OCI-LY1 (cell line): Measurements from ENCODE around the gene RHBG.

Source experiments
- H2AFZ ChIP-seq: fragments of 200-600 bp; sonication (generic), shearing (Covaris generic); 2 replicates; pipeline ENCODE4 v1.6.0; 2014; ENCODE audit warnings: antibody characterized with exemption, mild to moderate bottlenecking, low read length
- H3F3A ChIP-seq: fragments of 200-600 bp; sonication (generic), shearing (Covaris generic); 2 replicates; pipeline ENCODE4 v1.6.0; 2014; ENCODE audit warnings: mild to moderate bottlenecking, antibody characterized with exemption, low read length, moderate library complexity; ENCODE audit not compliant: insufficient read depth
- H3K27ac ChIP-seq: fragments of 200-600 bp; sonication (generic); 2 replicates; pipeline ENCODE4 v1.5.1; 2014; ENCODE audit warnings: low read length, mixed run types, mild to moderate bottlenecking, low read depth; ENCODE audit not compliant: poor library complexity, severe bottlenecking
- H3K27me3 ChIP-seq: fragments of 200-600 bp; sonication (generic); 2 replicates; pipeline ENCODE4 v1.6.0; 2014; ENCODE audit warnings: antibody characterized with exemption, mild to moderate bottlenecking, low read length, moderate library complexity; ENCODE audit not compliant: insufficient read depth
- H3K36me3 ChIP-seq: fragments of 200-600 bp; sonication (generic); 2 replicates; pipeline ENCODE4 v1.6.1; 2014; ENCODE audit warnings: mild to moderate bottlenecking, antibody characterized with exemption, low read length, moderate library complexity, mixed read lengths; ENCODE audit not compliant: insufficient read depth
- H3K4me1 ChIP-seq: fragments of 200-600 bp; sonication (generic); 2 replicates; pipeline ENCODE4 v1.5.1; 2014; ENCODE audit warnings: mild to moderate bottlenecking, low read length, moderate library complexity; ENCODE audit not compliant: insufficient read depth, severe bottlenecking
- H3K4me2 ChIP-seq: fragments of 200-600 bp; sonication (generic), shearing (Covaris generic); 2 replicates; pipeline ENCODE4 v1.6.1; 2014; ENCODE audit warnings: low read length
- H3K4me3 ChIP-seq: fragments of 200-600 bp; sonication (generic); 2 replicates; pipeline ENCODE4 v1.5.1; 2014; ENCODE audit warnings: low read length, low read depth, mild to moderate bottlenecking, mixed read lengths; ENCODE audit not compliant: poor library complexity, severe bottlenecking
- H3K79me2 ChIP-seq: fragments of 200-600 bp; shearing (Covaris generic); 2 replicates; pipeline ENCODE4 v1.6.1; 2016; ENCODE audit warnings: mixed run types, low read length, mixed read lengths; ENCODE audit not compliant: insufficient read depth
- H3K9ac ChIP-seq: fragments of 200-600 bp; sonication (generic), shearing (Covaris generic); 2 replicates; pipeline ENCODE4 v1.6.1; 2014; ENCODE audit warnings: mild to moderate bottlenecking, low read length, mixed read lengths
- H3K9me2 ChIP-seq: fragments of 200-600 bp; sonication (generic), shearing (Covaris generic); 2 replicates; pipeline ENCODE4 v1.6.1; 2014; ENCODE audit warnings: low read depth, mild to moderate bottlenecking, low read length, mixed read lengths
- H3K9me3 ChIP-seq: fragments of 200-600 bp; shearing (Covaris generic); 2 replicates; pipeline ENCODE4 v1.6.1; 2014; ENCODE audit warnings: low read length, mixed read lengths
- H4K20me1 ChIP-seq: fragments of 200-600 bp; sonication (generic), shearing (Covaris generic); 2 replicates; pipeline ENCODE4 v1.6.0; 2016; ENCODE audit warnings: mild to moderate bottlenecking, low read length; ENCODE audit not compliant: insufficient read depth
- CTCF ChIP-seq: fragments of 200-600 bp; sonication (generic), shearing (Covaris generic); IDR thresholded peaks from 2 replicates; pipeline ENCODE4 v1.5.1; 2017; ENCODE audit warnings: mild to moderate bottlenecking, antibody characterized with exemption, low read length, moderate library complexity, mixed read lengths
- EZH2 ChIP-seq: fragments of 200-600 bp; sonication (generic), shearing (Covaris generic); IDR thresholded peaks from 2 replicates; pipeline ENCODE4 v1.8.0; 2017; ENCODE audit warnings: borderline replicate concordance, mixed run types, mild to moderate bottlenecking, antibody characterized with exemption, low read length, moderate library complexity, mixed read lengths

Gene RHBG

GRCh38 chr1:156431769-156432668, 63.0 kb downstream of the RHBG start:
- Histone ChIP-seq H3K9me2 (no peaks in the 10 kb centered on the region), H3K4me2 (no peak overlapping the region), H2AFZ (no peak overlapping the region), H3K27ac (no peak overlapping the region), H3K4me3 (no peak overlapping the region), H3K4me1 (no peaks in the 10 kb centered on the region), H4K20me1 (no peaks in the 10 kb centered on the region), H3K36me3 (no peaks in the 10 kb centered on the region), H3K79me2 (no peaks in the 10 kb centered on the region), H3K9me3 (no peaks in the 10 kb centered on the region), H3K9ac (no peak overlapping the region), H3F3A (no peaks in the 10 kb centered on the region), H3K27me3 (peaks cover 11% of the 10 kb centered on the region; the same call in 1 of the 2 replicates)
- TF ChIP-seq EZH2 (no peak), CTCF (no peak)

GRCh38 chr1:156432669-156433018, 63.6 kb downstream of the RHBG start:
- H3K4me3 ChIP-seq = no peak overlapping the region
- H3K4me2 ChIP-seq = no peak overlapping the region
- H3K4me1 ChIP-seq = no peaks in the 10 kb centered on the region
- no peak overlapping the region for H2AFZ ChIP-seq
- no peaks in the 10 kb centered on the region for H3K9me3 ChIP-seq
- no peaks in the 10 kb centered on the region for H3K9me2 ChIP-seq
- no peak for TF ChIP-seq CTCF
- TF ChIP-seq EZH2 = no peak
- no peak overlapping the region for H3K9ac ChIP-seq
- peaks cover 11% of the 10 kb centered on the region; the same call in 1 of the 2 replicates for H3K27me3 ChIP-seq
- no peak overlapping the region for H3K27ac ChIP-seq
- no peaks in the 10 kb centered on the region for H3F3A ChIP-seq
- no peaks in the 10 kb centered on the region for H3K36me3 ChIP-seq
- no peaks in the 10 kb centered on the region for H3K79me2 ChIP-seq
- no peaks in the 10 kb centered on the region for H4K20me1 ChIP-seq

- TF ChIP-seq CTCF = no peak
- no peak for TF ChIP-seq EZH2
- no peaks in the 10 kb centered on the region for H3K9me3 ChIP-seq
- no peak overlapping the region for H3K9ac ChIP-seq
- no peaks in the 10 kb centered on the region for H3K9me2 ChIP-seq
- H2AFZ ChIP-seq = no peak overlapping the region
- no peaks in the 10 kb centered on the region for H3F3A ChIP-seq
- no peak overlapping the region for H3K27ac ChIP-seq
- H3K4me3 ChIP-seq = no peak overlapping the region
- no peaks in the 10 kb centered on the region for H4K20me1 ChIP-seq
- H3K79me2 ChIP-seq = no peaks in the 10 kb centered on the region
- no peaks in the 10 kb centered on the region for H3K36me3 ChIP-seq
- no peak overlapping the region for H3K4me2 ChIP-seq
- H3K4me1 ChIP-seq = no peaks in the 10 kb centered on the region
- peaks cover 11% of the 10 kb centered on the region; the same call in 1 of the 2 replicates for H3K27me3 ChIP-seq
Observed at GRCh38 chr1:156433032-156433431, 64.0 kb downstream of the RHBG start.
